ENCODE results near the gene MAN1C1.

Gene MAN1C1

DNA sequence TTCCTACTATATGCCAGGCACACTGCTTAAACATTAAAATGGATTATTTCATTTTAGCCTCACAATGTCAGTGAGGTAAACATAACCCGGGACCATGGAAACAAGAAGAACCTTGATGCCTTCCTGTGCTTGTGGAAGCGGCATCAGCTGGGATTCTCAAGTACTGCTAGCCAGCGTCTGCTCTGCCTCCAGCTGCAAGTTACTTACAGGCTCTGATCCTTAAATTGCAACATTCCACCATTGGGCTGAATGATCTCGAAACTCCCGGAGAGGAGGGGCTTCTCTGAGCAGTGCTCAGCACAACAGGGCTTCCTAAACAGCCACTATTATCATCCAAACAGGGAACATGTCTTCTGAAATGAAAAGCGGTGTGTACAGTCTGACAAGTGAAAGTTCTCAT lies 6.7 kb upstream of the MAN1C1 start:
- H3K27me3 ChIP-seq: peaks cover 68% of the 10 kb centered on the region
- TF ChIP-seq CTCF (IDR thresholded peaks at IDR 0.05): no peak
- H3K4me3 ChIP-seq (ENCODE audit: low read depth in 1 of 2, low read length in 1 of 2): no peak overlapping the region
- no peaks in the 10 kb centered on the region for H3K36me3 ChIP-seq
- peaks cover 4 to 5% of the 10 kb centered on the region in 2 experiments for H3K4me1 ChIP-seq (ENCODE audit: control insufficient read depth in 1 of 2, insufficient read depth in 1 of 2, low read depth in 1 of 2, low read length in 1 of 2)
- no peaks in the 10 kb centered on the region for H3K9me3 ChIP-seq
- no peak overlapping the region for H3K27ac ChIP-seq

- no peak overlapping the region for H3K4me3 ChIP-seq (ENCODE audit: low read depth in 1 of 2, low read length in 1 of 2)
- no peaks in the 10 kb centered on the region for H3K36me3 ChIP-seq
- no peaks in the 10 kb centered on the region for H3K9me3 ChIP-seq
- peaks cover 76% of the 10 kb centered on the region for H3K27me3 ChIP-seq
- TF ChIP-seq CTCF (IDR thresholded peaks at IDR 0.05): no peak
- H3K27ac ChIP-seq: no peak overlapping the region
- peaks cover 6 to 7% of the 10 kb centered on the region in 2 experiments for H3K4me1 ChIP-seq (ENCODE audit: control insufficient read depth in 1 of 2, insufficient read depth in 1 of 2, low read depth in 1 of 2, low read length in 1 of 2)
Measured at GRCh38 chr1:25610822-25611630, 5.6 kb upstream of the MAN1C1 start.

DNA sequence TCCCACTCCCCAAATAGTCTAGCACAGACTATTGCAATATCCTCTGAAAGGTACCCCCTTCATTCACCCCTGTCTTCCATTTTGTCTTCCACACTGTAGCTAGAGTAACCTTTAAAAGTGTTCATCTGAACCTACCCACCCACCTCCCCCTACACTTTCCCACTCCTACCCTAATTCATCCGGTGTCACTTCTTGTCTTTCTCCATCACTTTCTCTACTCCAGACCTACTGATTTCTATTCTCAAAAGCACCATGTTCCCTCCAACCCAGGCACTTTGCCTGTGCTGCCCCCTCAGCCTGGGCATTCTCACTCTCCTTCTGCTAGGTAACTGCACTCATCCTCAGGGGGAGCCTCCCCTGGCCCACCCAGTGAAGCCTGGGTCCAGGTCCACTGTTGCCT lies 4.7 kb upstream of the MAN1C1 start:
- H3K36me3 ChIP-seq: no peaks in the 10 kb centered on the region
- no peak for TF ChIP-seq CTCF (IDR thresholded peaks at IDR 0.05)
- H3K9me3 ChIP-seq: no peaks in the 10 kb centered on the region
- no peak overlapping the region for H3K4me3 ChIP-seq (ENCODE audit: low read depth in 1 of 2, low read length in 1 of 2)
- H3K27me3 ChIP-seq: peaks cover 77% of the 10 kb centered on the region
- H3K4me1 ChIP-seq (ENCODE audit: control insufficient read depth in 1 of 2, insufficient read depth in 1 of 2, low read depth in 1 of 2, low read length in 1 of 2): peaks cover 10 to 11% of the 10 kb centered on the region in 2 experiments
- H3K27ac ChIP-seq: no peak overlapping the region

GRCh38 chr1:25612421-25612820 lies 4.2 kb upstream of the MAN1C1 start:
- Histone ChIP-seq H3K4me3 (ENCODE audit: low read depth in 1 of 2, low read length in 1 of 2) (no peak overlapping the region), H3K27me3 (peaks cover 82% of the 10 kb centered on the region), H3K36me3 (no peaks in the 10 kb centered on the region), H3K4me1 (ENCODE audit: control insufficient read depth in 1 of 2, insufficient read depth in 1 of 2, low read depth in 1 of 2, low read length in 1 of 2) (peaks cover 10 to 14% of the 10 kb centered on the region in 2 experiments), H3K27ac (no peak overlapping the region), H3K9me3 (no peaks in the 10 kb centered on the region)
- no peak for TF ChIP-seq CTCF (IDR thresholded peaks at IDR 0.05)

DNA sequence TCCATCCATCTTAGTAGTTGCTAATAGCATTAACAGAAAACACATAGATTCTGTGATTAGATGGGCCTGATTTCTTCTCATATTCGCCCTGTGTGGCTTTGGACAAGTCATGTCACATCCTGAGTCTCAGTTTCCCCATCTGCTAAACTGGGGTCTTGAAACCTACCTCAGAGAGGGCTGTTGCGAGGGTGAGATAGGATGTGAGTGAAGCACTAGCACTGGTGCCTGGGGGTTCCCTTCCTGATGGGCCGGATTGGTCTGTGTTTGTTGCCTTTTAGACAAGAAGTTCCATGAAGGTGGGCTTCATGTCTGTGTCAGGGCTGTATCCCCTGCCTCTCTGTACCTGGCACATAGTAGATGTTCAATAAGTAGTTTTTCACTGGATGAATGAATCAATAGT lies 3.5 kb upstream of the MAN1C1 start:
- Histone ChIP-seq H3K27ac (no peak overlapping the region), H3K4me1 (ENCODE audit: control insufficient read depth in 1 of 2, insufficient read depth in 1 of 2, low read depth in 1 of 2, low read length in 1 of 2) (peaks cover 16 to 20% of the 10 kb centered on the region in 2 experiments), H3K27me3 (peaks cover 89% of the 10 kb centered on the region), H3K4me3 (ENCODE audit: low read depth in 1 of 2, low read length in 1 of 2) (no peak overlapping the region), H3K36me3 (no peaks in the 10 kb centered on the region), H3K9me3 (no peaks in the 10 kb centered on the region)
- TF ChIP-seq CTCF (IDR thresholded peaks at IDR 0.05): no peak
